Endodermal cell (in vitro differentiated cells): ENCODE data around the gene STUB1. TPM values are rescaled to one million over a fixed set of nuclear protein-coding genes. Genes with fewer than 3 reads are reported as not detected.

Experiments
- DNase-seq: peaks from one replicate; pipeline ENCODE4 v3.0.0-alpha.2; 2017
- H3K27ac ChIP-seq: 2 replicates; pipeline ENCODE4 v1.5.1; 2013; ENCODE audit warnings: mild to moderate bottlenecking, low read depth, low read length, moderate library complexity
- H3K27me3 ChIP-seq: 2 replicates; pipeline ENCODE4 v1.6.1; 2013; ENCODE audit warnings: mild to moderate bottlenecking, low read length, moderate library complexity; ENCODE audit not compliant: insufficient read depth, control insufficient read depth, poor library complexity, severe bottlenecking
- H3K36me3 ChIP-seq: 2 replicates; pipeline ENCODE4 v1.7.0; 2013; ENCODE audit warnings: mild to moderate bottlenecking, low read length, moderate library complexity; ENCODE audit not compliant: control insufficient read depth, insufficient read depth
- H3K4me1 ChIP-seq: one replicate; pipeline ENCODE4 v1.7.0; 2013; ENCODE audit warnings: low read length; ENCODE audit not compliant: control insufficient read depth, insufficient read depth
- H3K4me3 ChIP-seq: 2 replicates; pipeline ENCODE4 v1.5.1; 2013; ENCODE audit warnings: mild to moderate bottlenecking, low read length, moderate library complexity
- H3K9ac ChIP-seq: 2 replicates; pipeline ENCODE4 v1.6.1; 2013; ENCODE audit warnings: mild to moderate bottlenecking, low read length, moderate library complexity; ENCODE audit not compliant: poor library complexity, severe bottlenecking; ENCODE audit errors: extremely low read depth
- H3K9me3 ChIP-seq: 2 replicates; pipeline ENCODE4 v1.6.1; 2013; ENCODE audit warnings: mild to moderate bottlenecking, low read length, moderate library complexity; ENCODE audit not compliant: control insufficient read depth
- H3K27ac Mint-ChIP-seq: 2 replicates; pipeline ENCODE4 v1.8.0; 2020; ENCODE audit warnings: mixed read lengths
- H3K27me3 Mint-ChIP-seq: 2 replicates; pipeline ENCODE4 v1.8.0; 2021; ENCODE audit warnings: mild to moderate bottlenecking, mixed read lengths; ENCODE audit not compliant: insufficient read depth
- H3K36me3 Mint-ChIP-seq: 2 replicates; pipeline ENCODE4 v1.8.0; 2020; ENCODE audit warnings: low read depth, mixed read lengths
- H3K4me1 Mint-ChIP-seq: 2 replicates; pipeline ENCODE4 v1.8.0; 2020; ENCODE audit warnings: mixed read lengths
- H3K4me3 Mint-ChIP-seq: 2 replicates; pipeline ENCODE4 v1.8.0; 2020; ENCODE audit warnings: mild to moderate bottlenecking, moderate library complexity, mixed read lengths
- H3K9me3 Mint-ChIP-seq: 2 replicates; pipeline ENCODE4 v1.8.0; 2020; ENCODE audit warnings: mild to moderate bottlenecking, mixed read lengths
- CTCF ChIP-seq: fragments of 200-600 bp; sonication (generic); conservative IDR thresholded peaks from 2 replicates; pipeline ENCODE4 v1.5.0; 2021; ENCODE audit warnings: antibody characterized with exemption, mild to moderate bottlenecking
- WGBS, 2 experiments: methylation state at CpG; one replicate each; pipeline versions ENCODE4 v1.1.5 to v1.1.7; 2013; ENCODE audit warnings: missing lambda C conversion rate in 2 of 2, mixed read lengths in 1 of 2; ENCODE audit not compliant: insufficient coverage in 1 of 2, insufficient read length in 1 of 2; 5-methylcytosine and 5-hydroxymethylcytosine counted together
- total RNA-seq, 2 donors: library from RNA; stranded (reverse); fragmentation: NEBNext Ultra II Directional in 1 of 2; extraction: Animal tissue kit (Norgen Biotek cat#: 25700) in 1 of 2; gene quantifications; 2 replicates in 1 of 2; 3 replicates in 1 of 2; pipeline ENCODE4 v1.2.1, GENCODE V29; 2021

STUB1 gene
- total RNA-seq, 2 donors from 2014 or later = 105 to 124 TPM

- Histone ChIP-seq H3K27me3 (no peaks in the 10 kb centered on the region), H3K9me3 (no peaks in the 10 kb centered on the region), H3K36me3 (peaks cover 40% of the 10 kb centered on the region), H3K4me3 (no peak overlapping the region), H3K9ac (no peak overlapping the region), H3K27ac (no peak overlapping the region), H3K4me1 (peaks cover 4% of the 10 kb centered on the region)
- peaks cover 18% of the 10 kb centered on the region for H3K36me3 Mint-ChIP-seq
- H3K4me1 Mint-ChIP-seq = peaks cover 9% of the 10 kb centered on the region
- H3K9me3 Mint-ChIP-seq = no peaks in the 10 kb centered on the region
- H3K27me3 Mint-ChIP-seq = no peaks in the 10 kb centered on the region
- 96% methylated on average over 27 to 48 of the region's 52 CpGs for WGBS, 2 experiments
- no peak for DNase-seq
- no peak overlapping the region for H3K27ac Mint-ChIP-seq
- TF ChIP-seq CTCF = no peak
- peak overlapping the region; percentile 70 for H3K4me3 Mint-ChIP-seq
These were observed 9.5 kb upstream of the STUB1 start for GRCh38 chr16:670485-671352.

- H3K9me3 Mint-ChIP-seq = no peaks in the 10 kb centered on the region
- WGBS, 2 experiments = 95% methylated on average over 20 to 40 of the region's 40 CpGs
- no peak overlapping the region for H3K4me3 Mint-ChIP-seq
These were observed 8.7 kb upstream of the STUB1 start for GRCh38 chr16:671353-672131.

More at GRCh38 chr16:671353-672131, 8.7 kb upstream of the STUB1 start:
- H3K27me3 Mint-ChIP-seq = no peaks in the 10 kb centered on the region
- H3K36me3 Mint-ChIP-seq = peaks cover 18% of the 10 kb centered on the region
- no peaks in the 10 kb centered on the region for H3K9me3 ChIP-seq
- no peaks in the 10 kb centered on the region for H3K27me3 ChIP-seq
- no peak for TF ChIP-seq CTCF
- peaks cover 40% of the 10 kb centered on the region for H3K36me3 ChIP-seq
- H3K4me1 ChIP-seq = peaks cover 4% of the 10 kb centered on the region
- H3K4me1 Mint-ChIP-seq = peaks cover 9% of the 10 kb centered on the region
- H3K4me3 ChIP-seq = no peak overlapping the region
- no peak overlapping the region for H3K9ac ChIP-seq
- H3K27ac ChIP-seq = no peak overlapping the region
- no peak overlapping the region for H3K27ac Mint-ChIP-seq
- DNase-seq = no peak
